ENCODE measurements around the gene ROR1. TPM values are rescaled to one million over a fixed set of nuclear protein-coding genes. Genes with fewer than 3 reads are reported as not detected.

ROR1 gene
- total and polyA plus RNA-seq, 2 of the 4 experiments (the other 2 are of a cell fraction), result 4.4 to 10.0 TPM

GRCh38 chr1:63740432-63740831 is 33.4 kb upstream of the ROR1 start:
- H4K91ac ChIP-seq (ENCODE audit: insufficient read depth, low read depth, low read length), result no peak overlapping the region
- TF ChIP-seq SMC3 (IDR thresholded peaks at IDR 0.05; ENCODE audit: low read depth, low read length), result no peak
- no peak for TF ChIP-seq FOS (IDR thresholded peaks at IDR 0.05; ENCODE audit: low read depth, low read length)
- no peak for TF ChIP-seq CTCF (conservative IDR thresholded peaks at IDR 0.05; ENCODE audit: low read depth, low read length)
- TF ChIP-seq CEBPB (IDR thresholded peaks at IDR 0.05; ENCODE audit: low read depth, low read length), result no peak
- no peak for TF ChIP-seq CHD1 (IDR thresholded peaks at IDR 0.05; ENCODE audit: low read depth, low read length)
- no peak for TF ChIP-seq MAZ (IDR thresholded peaks at IDR 0.05; ENCODE audit: borderline replicate concordance, low read depth, low read length)
- TF ChIP-seq BHLHE40 (IDR thresholded peaks at IDR 0.05; ENCODE audit: low read depth, low read length), result no peak
- no peak for TF ChIP-seq MAFK (IDR thresholded peaks at IDR 0.05; ENCODE audit: low read depth, low read length)
- TF ChIP-seq, protein P1, sequence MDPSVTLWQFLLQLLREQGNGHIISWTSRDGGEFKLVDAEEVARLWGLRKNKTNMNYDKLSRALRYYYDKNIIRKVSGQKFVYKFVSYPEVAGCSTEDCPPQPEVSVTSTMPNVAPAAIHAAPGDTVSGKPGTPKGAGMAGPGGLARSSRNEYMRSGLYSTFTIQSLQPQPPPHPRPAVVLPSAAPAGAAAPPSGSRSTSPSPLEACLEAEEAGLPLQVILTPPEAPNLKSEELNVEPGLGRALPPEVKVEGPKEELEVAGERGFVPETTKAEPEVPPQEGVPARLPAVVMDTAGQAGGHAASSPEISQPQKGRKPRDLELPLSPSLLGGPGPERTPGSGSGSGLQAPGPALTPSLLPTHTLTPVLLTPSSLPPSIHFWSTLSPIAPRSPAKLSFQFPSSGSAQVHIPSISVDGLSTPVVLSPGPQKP (IDR thresholded peaks at IDR 0.05; ENCODE audit: borderline replicate concordance, low read depth, low read length), result no peak
- no peak for TF ChIP-seq RFX5 (IDR thresholded peaks at IDR 0.05; ENCODE audit: low read depth, low read length)
- no peak for TF ChIP-seq RAD21 (IDR thresholded peaks at IDR 0.05; ENCODE audit: low read length)
- TF ChIP-seq POLR2A (IDR thresholded peaks at IDR 0.05; ENCODE audit: low read depth, low read length), result no peak
- TF ChIP-seq RCOR1 (IDR thresholded peaks at IDR 0.05; ENCODE audit: insufficient replicate concordance, low read length), result no peak
- no peak overlapping the region for H2BK20ac ChIP-seq (ENCODE audit: low read depth, low read length)
- no TSS peak for BruUV-seq (replicated peaks)
- H4K20me1 ChIP-seq (ENCODE audit: insufficient read depth, low read length), result no peaks in the 10 kb centered on the region
- DNase-seq (no peak), ATAC-seq (ENCODE audit: low read depth) (no peak)
- dilution Hi-C loops (cut with HindIII; ENCODE audit: low sequenced_read_pairs, unreplicated experiment), result no loop called here
- no peak overlapping the region for H3K9ac ChIP-seq (ENCODE audit: low read depth, low read length)
- H3K79me1 ChIP-seq (ENCODE audit: low read depth in 1 of 2, low read length in 2 of 2), result no peaks in the 10 kb centered on the region
- no peak overlapping the region for H2AK9ac ChIP-seq (replicated peaks; ENCODE audit: low read depth, low read length, poor library complexity)
- no peak overlapping the region for H3K56ac ChIP-seq (ENCODE audit: extremely low read depth, insufficient read depth, low read length)
- no peak overlapping the region for H3K23ac ChIP-seq (ENCODE audit: low read depth, low read length)
- no peak overlapping the region for H3K14ac ChIP-seq (replicated peaks; ENCODE audit: low read depth, low read length)
- intact Hi-C loops (cut with micrococcal nuclease), result no loop called here
- H2BK15ac ChIP-seq (ENCODE audit: low read depth, low read length), result no peak overlapping the region
- H3K9me1 ChIP-seq (ENCODE audit: insufficient read depth, low read length), result no peaks in the 10 kb centered on the region
- peaks cover 3% of the 10 kb centered on the region; the same call in 1 of the 2 replicates for H3K9me3 ChIP-seq (ENCODE audit: control insufficient read depth, insufficient read depth, low read length)
- 100% methylated on average over 1 of the region's 2 CpGs; no CpG with 5 or more reads in 1 of the 2 experiments for WGBS, 2 experiments (ENCODE audit: extremely low coverage in 2 of 2, insufficient read length in 1 of 2)
- no peak overlapping the region for H3K18ac ChIP-seq (ENCODE audit: low read depth, low read length)
- ChIA-PET POLR2A (ENCODE audit: unreplicated experiment) (no interaction called here), CTCF (no interaction called here)
- no peaks in the 10 kb centered on the region for H3K4me1 ChIP-seq (ENCODE audit: control insufficient read depth, insufficient read depth, low read length)
- H3K27ac ChIP-seq (ENCODE audit: insufficient read depth, low read length), result no peak overlapping the region
- no peak overlapping the region for H3K4me3 ChIP-seq (ENCODE audit: insufficient read depth, low read depth, low read length)
- peaks cover 10% of the 10 kb centered on the region for H3K27me3 ChIP-seq (ENCODE audit: control insufficient read depth, insufficient read depth, low read length)
- H4K8ac ChIP-seq (ENCODE audit: low read depth in 2 of 2, low read length in 2 of 2), result no peak overlapping the region
- H2BK120ac ChIP-seq (ENCODE audit: low read depth, low read length), result no peak overlapping the region
- H2BK5ac ChIP-seq (ENCODE audit: low read depth, low read length, poor library complexity, severe bottlenecking), result no peak overlapping the region
- H2AK5ac ChIP-seq (ENCODE audit: low read depth, low read length), result no peak overlapping the region
- H3K4ac ChIP-seq (ENCODE audit: low read depth, low read length), result no peak overlapping the region
- H2AFZ ChIP-seq (replicated peaks; ENCODE audit: low read length, poor library complexity), result no peak overlapping the region
- no peaks in the 10 kb centered on the region for H3K36me3 ChIP-seq (ENCODE audit: control insufficient read depth, insufficient read depth, low read length)
- in situ Hi-C loops (cut with MboI; ENCODE audit: low sequenced_read_pairs), result no loop called here
- H4K5ac ChIP-seq (ENCODE audit: low read depth, low read length), result no peak overlapping the region
- no peak overlapping the region for H3K4me2 ChIP-seq (ENCODE audit: low read depth, low read length)
